HepG2 (cell line): Measurements from ENCODE around the gene RUNX2. TPM values are rescaled to one million over a fixed set of nuclear protein-coding genes. Genes with fewer than 3 reads are reported as not detected.

Experiments
- ARNT2 ChIP-seq: sonication (generic); formaldehyde crosslinking; IDR thresholded peaks from 2 replicates; pipeline ENCODE4 v1.8.0; 2022; ENCODE audit warnings: mild to moderate bottlenecking, low read depth, missing genetic modification reagents, moderate library complexity
- CC2D1A ChIP-seq: sonication (generic); formaldehyde crosslinking; IDR thresholded peaks from 2 replicates; pipeline ENCODE4 v1.8.1; 2023; ENCODE audit warnings: mild to moderate bottlenecking, missing genetic modification reagents
- GABPA ChIP-seq, 2 experiments: IDR thresholded peaks; 2 replicates each; pipeline ENCODE4 v1.6.1; 2011 to 2016; ENCODE audit warnings: low read depth in 2 of 2, low read length in 1 of 2, missing biosample characterization in 1 of 2, missing genetic modification characterization in 1 of 2
- HES4 ChIP-seq: sonication (generic); formaldehyde crosslinking; IDR thresholded peaks from 2 replicates; pipeline ENCODE4 v1.9.0; 2021; ENCODE audit warnings: mild to moderate bottlenecking, missing genetic modification reagents, borderline replicate concordance
- HNRNPLL ChIP-seq: fragments of 200-400 bp; formaldehyde crosslinking; IDR thresholded peaks from 2 replicates; pipeline ENCODE4 v1.6.1; 2017; ENCODE audit warnings: mild to moderate bottlenecking, low read depth, low read length; ENCODE audit not compliant: poor library complexity, severe bottlenecking
- MAZ ChIP-seq, 2 experiments: sonication (generic) in 1 of 2; formaldehyde crosslinking in 1 of 2; IDR thresholded peaks; 2 replicates each; pipeline versions ENCODE4 v1.5.0 to v1.6.1; 2012 to 2020; ENCODE audit warnings: low read depth in 2 of 2, mild to moderate bottlenecking in 2 of 2, borderline replicate concordance in 1 of 2, improper control_type of control experiment in 1 of 2, low read length in 1 of 2, missing genetic modification reagents in 1 of 2, moderate library complexity in 1 of 2
- NCOA5 ChIP-seq: sonication (generic); formaldehyde crosslinking; IDR thresholded peaks from 2 replicates; pipeline ENCODE4 v1.4.0; 2020; ENCODE audit warnings: missing genetic modification reagents
- PCBP1 ChIP-seq: fragments of 200-400 bp; formaldehyde crosslinking; IDR thresholded peaks from 2 replicates; pipeline ENCODE4 v1.6.1; 2017; ENCODE audit warnings: mild to moderate bottlenecking, low read depth, low read length, borderline replicate concordance
- PHB2 ChIP-seq: fragments of 450-650 bp; IDR thresholded peaks from 2 replicates; pipeline ENCODE4 v1.6.1; 2018; ENCODE audit not compliant: partially characterized antibody
- PREB ChIP-seq: sonication (generic); formaldehyde crosslinking; IDR thresholded peaks from 2 replicates; pipeline ENCODE4 v1.4.0; 2020; ENCODE audit warnings: missing genetic modification reagents
- SMARCE1 ChIP-seq: fragments of 450-650 bp; IDR thresholded peaks from 2 replicates; pipeline ENCODE4 v1.6.1; 2017; ENCODE audit warnings: borderline replicate concordance
- TCF12 ChIP-seq, 2 experiments: fragments of 450-650 bp in 1 of 2; sonication (generic) in 1 of 2; formaldehyde crosslinking in 1 of 2; IDR thresholded peaks; 2 replicates each; pipeline versions ENCODE4 v1.6.1 to v1.8.0; 2017 to 2022; ENCODE audit warnings: antibody characterized with exemption in 1 of 2, mild to moderate bottlenecking in 1 of 2, missing genetic modification reagents in 1 of 2, moderate library complexity in 1 of 2
- TCF7 ChIP-seq: sonication (generic); IDR thresholded peaks from 2 replicates; pipeline ENCODE4 v1.6.1; 2016; ENCODE audit warnings: antibody characterized with exemption, low read depth
- TOE1 ChIP-seq: sonication (generic); formaldehyde crosslinking; IDR thresholded peaks from 2 replicates; pipeline ENCODE4 v1.4.0; 2020; ENCODE audit warnings: mild to moderate bottlenecking, missing genetic modification reagents
- TP53 ChIP-seq: sonication (generic); formaldehyde crosslinking; conservative IDR thresholded peaks from 2 replicates; pipeline ENCODE4 v1.4.0; 2020; ENCODE audit warnings: missing genetic modification reagents
- ZBTB20 ChIP-seq: sonication (generic); formaldehyde crosslinking; IDR thresholded peaks from 2 replicates; pipeline ENCODE4 v1.8.1; 2023; ENCODE audit warnings: missing genetic modification reagents, low read depth, mild to moderate bottlenecking, borderline replicate concordance
- ZBTB21 ChIP-seq: sonication (generic); formaldehyde crosslinking; IDR thresholded peaks from 2 replicates; pipeline ENCODE4 v1.4.0; 2020; ENCODE audit warnings: missing genetic modification reagents
- ZC3H4 ChIP-seq: sonication (generic); formaldehyde crosslinking; IDR thresholded peaks from 2 replicates; pipeline ENCODE4 v1.4.0; 2020; ENCODE audit warnings: missing genetic modification reagents, borderline replicate concordance
- ZNF670 ChIP-seq: sonication (generic); formaldehyde crosslinking; IDR thresholded peaks from 2 replicates; pipeline ENCODE4 v1.8.0; 2022; ENCODE audit warnings: mild to moderate bottlenecking, missing genetic modification reagents, borderline replicate concordance
- ZNF850 ChIP-seq: sonication (generic); formaldehyde crosslinking; conservative IDR thresholded peaks from 2 replicates; pipeline ENCODE4 v1.9.0; 2021; ENCODE audit warnings: mild to moderate bottlenecking, missing genetic modification reagents
- ZSCAN20 ChIP-seq: sonication (generic); formaldehyde crosslinking; IDR thresholded peaks from 2 replicates; pipeline ENCODE4 v1.4.0; 2020; ENCODE audit warnings: missing genetic modification reagents, mild to moderate bottlenecking, borderline replicate concordance
- polyA plus RNA-seq, 8 experiments: library from polyadenylated mRNA; depleted of rRNA in 3 of 8; stranded (reverse) in 7 of 8; unstranded in 1 of 8; fragments of >200 nt; fragmentation: Illumina TruSeq in 4 of 8; extraction: Trizol in 4 of 8; gene quantifications; 2 replicates each; pipeline versions ENCODE4 v1.2.1 to v1.2.3, GENCODE V29; 2011 to 2016; ENCODE audit warnings: low read depth in 4 of 8, missing spikeins in 1 of 8, mixed read lengths in 1 of 8; ENCODE audit not compliant: insufficient read depth in 1 of 8
- total RNA-seq, 5 experiments: library from RNA; depleted of rRNA; stranded (reverse); fragments of >200 nt; fragmentation: Illumina TruSeq; extraction: Trizol; gene quantifications; 2 replicates each; pipeline ENCODE4 v1.2.3, GENCODE V29; 2016; ENCODE audit warnings: low read depth in 1 of 5
- TF ChIP-seq, protein P1 (sequence below): IDR thresholded peaks from 2 replicates; pipeline ENCODE4 v1.6.1; 2016; ENCODE audit warnings: mild to moderate bottlenecking, missing biosample characterization, missing genetic modification reagents
- TF ChIP-seq, protein P2 (sequence below): sonication (generic); formaldehyde crosslinking; IDR thresholded peaks from 2 replicates; pipeline ENCODE4 v1.5.0; 2020; ENCODE audit warnings: mild to moderate bottlenecking, missing genetic modification reagents

RUNX2 gene
- total and polyA plus RNA-seq, 2 of the 13 experiments (the other 11 are each of a cell fraction or from before 2014, with no cell fraction given) = not detected

DNA sequence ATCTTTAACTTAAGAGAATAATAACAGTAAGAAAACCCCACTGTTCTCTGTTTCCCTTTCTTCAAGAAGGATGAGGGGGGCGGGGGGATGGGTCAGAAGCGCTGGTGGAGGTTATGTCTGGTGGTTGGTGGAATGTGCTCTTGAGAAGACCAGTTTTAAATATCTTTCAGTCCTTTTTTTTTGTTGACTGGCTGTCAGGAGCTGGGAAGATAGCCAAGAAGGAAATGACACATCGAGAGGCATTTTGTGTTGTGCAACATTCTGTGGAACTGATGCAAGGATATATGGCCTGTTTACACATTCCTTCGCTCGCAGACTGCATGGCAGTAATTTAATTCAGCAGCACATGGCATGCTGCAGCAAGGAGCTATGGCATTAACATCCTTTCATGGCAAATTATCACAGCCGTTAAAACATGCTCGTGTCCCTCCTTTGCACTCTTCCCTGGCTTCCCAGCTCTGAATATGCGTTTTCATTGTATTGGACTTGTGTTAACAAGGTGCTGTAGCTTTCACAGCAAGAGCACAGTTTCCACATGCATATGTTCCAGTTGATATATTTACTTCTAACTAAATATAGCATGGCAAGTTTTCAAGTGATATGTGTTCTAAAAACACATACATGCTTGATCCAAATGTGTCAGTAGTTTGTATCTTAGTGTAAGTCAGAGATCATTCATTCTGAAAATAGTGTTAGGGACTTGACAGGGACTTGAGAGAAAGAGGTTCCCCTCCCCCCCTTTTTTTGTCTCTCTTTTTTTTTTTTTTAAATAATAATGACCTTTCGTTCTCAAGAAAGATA lies 117.8 kb downstream of the RUNX2 start (continued):
- TF ChIP-seq PHB2 (no peak), ARNT2 (CRISPR knock-in tag) (peak; percentile 88), TOE1 (CRISPR knock-in tag) (no peak), MAZ (IDR thresholded peaks at IDR 0.05; ENCODE audit: borderline replicate concordance, low read depth, low read length) (no peak), MAZ (CRISPR knock-in tag; IDR thresholded peaks at IDR 0.05; ENCODE audit: low read depth) (no peak), NCOA5 (no peak), ZBTB20 (CRISPR knock-in tag) (peak; percentile 98; the same call in 1 of the 2 replicates), ZBTB21 (CRISPR knock-in tag) (0 out of 2 replicates have a peak, but pooled peaks have one; percentile 20), ZSCAN20 (no peak), PCBP1 (no peak), PREB (CRISPR knock-in tag) (no peak), TCF12 (IDR thresholded peaks at IDR 0.05) (no peak), TCF12 (CRISPR knock-in tag; IDR thresholded peaks at IDR 0.05) (no peak), TP53 (0 out of 2 replicates have a peak, but pooled peaks have one; percentile 40), GABPA (IDR thresholded peaks at IDR 0.05; ENCODE audit: low read depth, low read length) (no peak), GABPA (CRISPR knock-in tag; IDR thresholded peaks at IDR 0.05; ENCODE audit: low read depth) (peak; percentile 81), ZNF850 (CRISPR knock-in tag) (no peak), TCF7 (peak; percentile 69), ZNF670 (CRISPR knock-in tag) (peak; percentile 84; the same call in 1 of the 2 replicates), HNRNPLL (no peak), SMARCE1 (peak; percentile 89; the same call in 1 of the 2 replicates), ZC3H4 (no peak), CC2D1A (CRISPR knock-in tag) (no peak), HES4 (CRISPR knock-in tag) (no peak)
- TF ChIP-seq, protein P1, sequence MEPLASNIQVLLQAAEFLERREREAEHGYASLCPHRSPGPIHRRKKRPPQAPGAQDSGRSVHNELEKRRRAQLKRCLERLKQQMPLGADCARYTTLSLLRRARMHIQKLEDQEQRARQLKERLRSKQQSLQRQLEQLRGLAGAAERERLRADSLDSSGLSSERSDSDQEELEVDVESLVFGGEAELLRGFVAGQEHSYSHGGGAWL (CRISPR knock-in tag) = no peak
- TF ChIP-seq, protein P2, sequence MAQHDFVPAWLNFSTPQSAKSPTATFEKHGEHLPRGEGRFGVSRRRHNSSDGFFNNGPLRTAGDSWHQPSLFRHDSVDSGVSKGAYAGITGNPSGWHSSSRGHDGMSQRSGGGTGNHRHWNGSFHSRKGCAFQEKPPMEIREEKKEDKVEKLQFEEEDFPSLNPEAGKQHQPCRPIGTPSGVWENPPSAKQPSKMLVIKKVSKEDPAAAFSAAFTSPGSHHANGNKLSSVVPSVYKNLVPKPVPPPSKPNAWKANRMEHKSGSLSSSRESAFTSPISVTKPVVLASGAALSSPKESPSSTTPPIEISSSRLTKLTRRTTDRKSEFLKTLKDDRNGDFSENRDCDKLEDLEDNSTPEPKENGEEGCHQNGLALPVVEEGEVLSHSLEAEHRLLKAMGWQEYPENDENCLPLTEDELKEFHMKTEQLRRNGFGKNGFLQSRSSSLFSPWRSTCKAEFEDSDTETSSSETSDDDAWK = no peak
